ENCODE data around the gene TNN.
A peak's percentile ranks its signal among the peaks of the same experiment; 100 is the strongest.

Gene TNN

GRCh38 chr1:175145899-175146528, 78.4 kb downstream of the TNN start:
- DNase-seq (ENCODE audit: low read depth in 2 of 2): no peak

- DNase-seq (ENCODE audit: low read depth in 2 of 2): peak; percentile 9 to 12
These were observed 79.0 kb downstream of the TNN start for GRCh38 chr1:175146529-175147213.

DNA sequence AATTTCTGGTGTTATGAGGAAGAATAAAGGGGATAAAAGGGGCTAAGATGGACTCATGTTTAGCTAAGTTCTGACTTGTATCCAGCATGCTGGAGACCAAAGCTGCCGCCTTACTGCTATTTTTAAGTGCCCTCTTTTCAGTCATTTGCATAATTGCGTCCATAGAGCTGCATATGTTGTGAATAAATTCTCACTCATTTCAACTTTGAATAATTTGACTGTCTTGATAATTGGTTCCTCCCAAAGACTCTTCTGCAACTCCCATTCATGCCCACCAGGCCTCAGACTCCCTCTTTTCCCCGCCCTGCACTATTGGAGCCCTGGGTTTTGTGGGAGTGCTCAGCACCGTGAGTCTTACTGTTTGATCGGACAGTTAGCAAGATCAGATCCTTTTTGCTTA, 79.9 kb downstream of the TNN start:
- no peak for DNase-seq (ENCODE audit: low read depth in 2 of 2)

- DNase-seq (ENCODE audit: low read depth in 2 of 2): no peak
These were observed 80.4 kb downstream of the TNN start for GRCh38 chr1:175148068-175148467.

- DNase-seq (ENCODE audit: low read depth in 2 of 2): no peak
These were observed 83.1 kb downstream of the TNN start for GRCh38 chr1:175150596-175151319.

- DNase-seq (ENCODE audit: low read depth in 2 of 2): peak; percentile 34 to 49
These were observed 84.5 kb downstream of the TNN start for GRCh38 chr1:175152006-175152652.

DNA sequence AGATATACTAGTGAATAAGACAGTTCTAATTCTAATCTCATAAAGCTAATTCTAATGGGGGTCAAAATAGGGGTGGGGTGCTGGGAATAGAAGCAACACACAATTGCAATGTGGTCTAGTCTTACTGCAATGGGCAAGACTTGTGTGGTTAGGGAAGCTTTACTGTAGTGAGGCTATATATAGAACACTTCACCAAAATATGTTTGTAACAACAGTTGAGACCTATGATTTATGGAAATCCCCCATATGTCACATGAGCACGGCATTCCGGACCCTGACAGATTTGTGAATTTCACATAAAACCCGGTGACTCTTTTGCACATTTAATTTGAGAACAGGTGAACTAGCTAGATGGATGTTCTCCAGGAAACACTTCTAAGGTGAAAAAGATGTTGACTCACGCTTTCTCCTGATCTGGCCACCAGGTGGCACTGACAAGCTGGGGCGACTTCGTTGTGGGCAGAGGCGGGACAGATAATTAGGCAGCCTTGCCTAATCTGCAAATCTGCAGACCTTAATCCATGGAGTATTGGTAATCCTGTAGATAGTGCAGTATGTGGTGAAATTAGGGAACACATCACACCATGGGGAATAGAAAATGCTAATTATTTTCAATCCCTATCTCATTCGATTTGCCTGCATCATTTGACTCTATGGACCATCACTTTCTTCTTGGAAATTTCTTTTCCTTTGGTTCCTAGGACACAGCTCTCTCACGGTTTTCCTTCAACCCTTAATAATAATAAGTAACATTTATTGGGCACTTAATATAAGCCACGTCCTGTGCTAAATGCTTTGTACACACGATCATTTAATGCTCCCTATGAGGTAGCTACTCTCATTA, 87.2 kb downstream of the TNN start:
- DNase-seq (ENCODE audit: low read depth in 2 of 2): peak; percentile 44 to 49

DNA sequence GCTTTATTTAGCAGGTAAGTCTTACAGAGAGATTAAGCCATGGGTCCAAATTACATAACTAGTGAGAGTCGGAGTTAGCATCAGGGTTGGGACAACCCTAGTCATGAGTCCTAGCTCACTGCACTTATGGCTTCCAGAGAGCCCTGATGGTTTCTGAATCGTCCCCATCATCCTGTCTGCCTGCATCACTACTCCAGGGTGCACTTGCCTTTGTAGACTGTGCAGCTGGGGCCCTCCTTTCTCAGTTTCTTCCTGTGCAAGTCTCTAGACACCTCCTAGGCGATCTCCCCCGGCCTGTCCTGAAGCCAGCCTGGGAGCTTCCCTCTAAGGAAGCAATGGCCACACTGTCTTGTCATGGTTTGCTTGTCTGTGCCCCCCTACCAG, 87.8 kb downstream of the TNN start:
- no peak for DNase-seq (ENCODE audit: low read depth in 2 of 2)

GRCh38 chr1:175155936-175156335, 88.3 kb downstream of the TNN start:
- DNase-seq (ENCODE audit: low read depth in 2 of 2): no peak

DNA sequence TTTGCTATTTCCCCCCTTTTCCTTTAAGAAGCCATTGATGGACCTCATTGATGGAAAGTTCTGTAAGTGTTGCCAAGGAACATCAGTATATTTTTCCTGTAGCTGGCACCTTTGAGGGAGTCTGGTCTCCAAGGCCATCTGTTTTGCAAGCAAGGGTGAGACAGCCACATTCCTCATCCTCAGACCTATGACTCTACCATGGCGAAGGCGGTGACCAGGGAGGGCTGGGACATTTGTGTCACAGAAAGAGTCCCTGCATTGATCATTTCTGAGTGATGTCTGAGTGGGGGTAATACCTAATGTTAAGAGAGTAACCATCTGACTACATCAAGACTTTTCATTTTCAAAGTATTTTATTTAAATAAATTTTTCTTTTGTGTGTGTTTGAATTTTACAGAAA, 89.6 kb downstream of the TNN start:
- DNase-seq (ENCODE audit: low read depth in 2 of 2): no peak

DNA sequence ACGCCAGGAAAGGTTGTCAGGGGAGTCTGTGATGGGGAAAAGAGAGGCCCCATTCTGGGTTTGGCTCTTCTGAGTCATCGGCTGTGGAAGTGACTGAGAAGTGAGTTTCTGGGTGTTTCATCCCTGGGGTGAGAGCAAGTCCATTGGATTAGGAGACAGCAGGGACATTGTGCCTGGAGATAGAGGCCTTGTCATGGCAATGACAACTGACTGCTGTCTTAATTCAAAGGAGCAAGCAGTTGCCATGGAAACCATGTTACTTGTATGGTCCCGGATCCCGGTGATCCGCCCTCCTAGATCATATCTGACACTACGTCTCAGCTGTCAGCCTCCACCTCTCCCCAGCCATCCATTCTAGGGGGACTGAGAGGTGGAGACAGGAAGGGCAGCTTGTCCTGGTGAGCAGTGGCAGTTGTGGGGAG, 90.5 kb downstream of the TNN start:
- no peak for DNase-seq (ENCODE audit: low read depth in 2 of 2)

DNA sequence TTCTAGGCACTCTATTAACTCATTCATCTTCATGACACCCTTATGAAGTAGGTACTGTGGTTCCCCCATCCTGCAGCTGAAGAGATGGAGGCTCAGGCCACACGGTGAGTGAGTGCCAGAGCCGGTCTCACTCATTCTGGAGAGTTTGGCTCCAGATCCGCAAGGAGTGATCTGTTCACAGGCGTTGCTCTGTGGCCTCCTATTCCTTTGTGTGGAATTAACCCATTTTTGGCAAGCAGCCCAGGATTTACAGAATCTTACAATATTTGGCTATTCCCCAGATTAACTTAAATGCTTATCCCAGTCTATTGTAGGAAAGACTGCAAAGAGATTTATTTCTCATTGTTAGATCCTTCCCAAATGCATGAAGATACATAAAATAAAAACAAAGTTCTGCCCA, 95.3 kb downstream of the TNN start:
- no peak for DNase-seq (ENCODE audit: low read depth in 2 of 2)

DNA sequence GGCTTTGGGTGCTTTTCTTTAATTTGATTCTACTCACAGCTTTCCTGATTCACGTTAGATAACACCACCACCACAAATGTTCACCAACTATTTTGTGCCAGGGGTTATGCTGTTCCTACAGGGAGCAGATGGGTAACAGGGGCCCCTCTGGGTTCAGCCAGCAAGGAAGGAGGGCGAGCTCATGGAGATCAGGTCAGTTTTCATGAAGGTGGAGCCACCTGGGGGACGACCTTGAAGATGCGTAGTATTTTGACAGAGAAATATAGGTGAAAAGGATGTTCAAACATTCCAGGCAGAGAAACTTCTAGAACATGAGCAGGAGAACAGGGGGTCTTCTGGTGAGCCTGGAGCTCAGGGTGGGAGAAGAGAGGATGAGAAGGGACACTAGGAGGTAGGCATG, 96.1 kb downstream of the TNN start:
- DNase-seq (ENCODE audit: low read depth in 2 of 2): no peak

DNA sequence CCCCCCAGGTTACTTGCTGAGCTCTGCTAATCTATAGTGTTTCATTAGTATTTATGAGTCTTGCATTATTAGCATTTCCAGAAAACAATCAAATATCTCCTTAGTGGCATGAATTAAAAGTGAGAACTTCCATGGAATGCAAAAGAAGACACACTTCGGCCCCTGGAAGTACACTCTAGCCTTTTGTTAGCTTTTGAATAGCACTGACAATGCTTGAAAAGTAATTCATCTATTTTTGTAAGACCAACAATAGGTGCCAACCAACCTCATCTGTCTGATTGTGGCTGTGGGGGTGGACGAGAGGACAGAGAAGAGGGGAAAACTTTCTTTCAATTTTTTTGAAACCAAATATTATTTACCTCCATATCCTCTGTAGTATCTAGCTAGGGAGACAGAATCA, 97.1 kb downstream of the TNN start:
- no peak for DNase-seq (ENCODE audit: low read depth in 2 of 2)

- DNase-seq (ENCODE audit: low read depth in 2 of 2): no peak
These were observed 99.1 kb downstream of the TNN start for GRCh38 chr1:175166746-175167145.

- no peak for DNase-seq (ENCODE audit: low read depth in 2 of 2)
These were observed 100.2 kb downstream of the TNN start for GRCh38 chr1:175167861-175168260.

- no peak for DNase-seq (ENCODE audit: low read depth in 2 of 2)
These were observed 101.1 kb downstream of the TNN start for GRCh38 chr1:175168782-175169181.

DNA sequence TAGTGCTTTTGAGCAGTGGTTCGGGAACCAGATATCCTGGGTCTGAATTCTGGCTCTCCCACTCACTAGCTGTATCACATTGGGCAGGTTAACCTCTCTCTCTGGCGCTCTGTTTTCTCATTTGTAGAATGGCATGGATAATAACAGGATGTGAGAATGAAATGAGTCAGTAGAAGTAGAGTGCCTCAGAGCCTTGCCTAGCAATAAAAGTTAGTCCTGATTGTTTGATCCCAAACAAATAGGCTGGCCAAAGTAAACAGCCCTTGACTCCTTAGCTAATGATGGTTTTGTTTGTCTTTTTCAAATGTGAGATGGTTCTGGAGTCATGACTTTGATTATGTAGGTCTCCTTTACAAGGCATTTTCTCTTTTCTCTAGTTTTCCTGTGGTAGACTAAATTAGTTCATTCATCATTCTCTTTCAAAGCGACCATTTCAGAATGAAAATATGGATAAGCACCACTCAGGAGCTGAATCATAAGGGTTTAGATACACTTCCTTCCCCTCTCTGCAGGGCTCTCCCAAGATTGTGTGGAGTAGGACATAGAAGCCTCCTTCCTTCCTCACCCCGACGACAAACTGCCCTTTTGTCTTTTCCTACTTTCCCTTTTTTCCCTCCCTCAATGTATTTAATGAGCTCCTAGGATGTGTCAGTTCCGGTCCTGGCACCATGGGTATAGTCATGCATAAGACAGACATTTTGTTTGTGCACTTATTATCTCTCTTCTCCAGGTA, 101.8 kb downstream of the TNN start:
- no peak for DNase-seq (ENCODE audit: low read depth in 2 of 2)

GRCh38 chr1:175171036-175171913, 103.6 kb downstream of the TNN start:
- DNase-seq (ENCODE audit: low read depth in 2 of 2): no peak

DNA sequence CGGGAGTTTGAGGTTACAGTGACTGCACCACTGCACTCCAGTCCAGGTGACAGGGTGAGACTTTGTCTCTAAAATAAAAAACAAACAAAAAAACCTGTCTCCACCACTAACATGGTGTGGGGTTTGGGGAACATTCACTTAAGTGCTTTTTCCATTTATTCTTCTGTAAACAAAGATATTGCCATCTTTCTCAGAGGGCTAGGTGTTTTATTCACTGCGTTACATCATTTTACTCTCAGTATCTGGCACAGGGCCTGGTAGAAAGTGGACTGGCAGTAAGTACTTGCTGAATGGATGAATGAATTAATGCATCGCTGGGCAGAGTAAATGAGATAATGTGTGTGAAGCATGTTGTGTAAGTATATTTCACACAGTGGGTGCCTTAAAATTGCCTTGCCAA, 104.9 kb downstream of the TNN start:
- no peak for DNase-seq (ENCODE audit: low read depth in 2 of 2)

All from activated CD8-positive, alpha-beta memory T cell treated with anti-CD3 and anti-CD28 coated beads for 4 hours (primary cell).